ENCODE measurements around the gene PIKFYVE. TPM values are rescaled to one million over a fixed set of nuclear protein-coding genes. Genes with fewer than 3 reads are reported as not detected.
"Not testable (repeated sequence)": the region's sequence is repeated elsewhere in the genome, so short reads cannot be mapped to it uniquely, and the experiment has no call there.

The PIKFYVE gene
- total and polyA plus RNA-seq, 2 experiments from 2014 or later, result 7.3 to 24.3 TPM

- no peak overlapping the region for H3K27ac ChIP-seq
- no peaks in the 10 kb centered on the region for H3K9me3 ChIP-seq (ENCODE audit: low read depth)
- no peaks in the 10 kb centered on the region for H3K4me1 ChIP-seq (ENCODE audit: low read depth)
- no peak for DNase-seq (ENCODE audit: low read depth in 1 of 2, low spot score in 1 of 2)
- H3K36me3 ChIP-seq, result no peaks in the 10 kb centered on the region
- H3K27me3 ChIP-seq, result no peaks in the 10 kb centered on the region
- no peak overlapping the region for H3K4me3 ChIP-seq
- TF ChIP-seq, protein P1, sequence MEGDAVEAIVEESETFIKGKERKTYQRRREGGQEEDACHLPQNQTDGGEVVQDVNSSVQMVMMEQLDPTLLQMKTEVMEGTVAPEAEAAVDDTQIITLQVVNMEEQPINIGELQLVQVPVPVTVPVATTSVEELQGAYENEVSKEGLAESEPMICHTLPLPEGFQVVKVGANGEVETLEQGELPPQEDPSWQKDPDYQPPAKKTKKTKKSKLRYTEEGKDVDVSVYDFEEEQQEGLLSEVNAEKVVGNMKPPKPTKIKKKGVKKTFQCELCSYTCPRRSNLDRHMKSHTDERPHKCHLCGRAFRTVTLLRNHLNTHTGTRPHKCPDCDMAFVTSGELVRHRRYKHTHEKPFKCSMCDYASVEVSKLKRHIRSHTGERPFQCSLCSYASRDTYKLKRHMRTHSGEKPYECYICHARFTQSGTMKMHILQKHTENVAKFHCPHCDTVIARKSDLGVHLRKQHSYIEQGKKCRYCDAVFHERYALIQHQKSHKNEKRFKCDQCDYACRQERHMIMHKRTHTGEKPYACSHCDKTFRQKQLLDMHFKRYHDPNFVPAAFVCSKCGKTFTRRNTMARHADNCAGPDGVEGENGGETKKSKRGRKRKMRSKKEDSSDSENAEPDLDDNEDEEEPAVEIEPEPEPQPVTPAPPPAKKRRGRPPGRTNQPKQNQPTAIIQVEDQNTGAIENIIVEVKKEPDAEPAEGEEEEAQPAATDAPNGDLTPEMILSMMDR (IDR thresholded peaks at IDR 0.05; ENCODE audit: low read depth, low read length), result peak; percentile 25
Observed at GRCh38 chr2:208392300-208392699, 126.2 kb downstream of the PIKFYVE start.

- not testable (repeated sequence) for DNase-seq (ENCODE audit: low read depth in 1 of 2, low spot score in 1 of 2); H3K9me3 ChIP-seq (ENCODE audit: low read depth); H3K36me3 ChIP-seq; H3K4me3 ChIP-seq; H3K27ac ChIP-seq; H3K4me1 ChIP-seq (ENCODE audit: low read depth)
- H3K27me3 ChIP-seq, result peaks cover 15% of the 10 kb centered on the region
Observed at GRCh38 chr2:208396796-208397195, 130.7 kb downstream of the PIKFYVE start.

DNA sequence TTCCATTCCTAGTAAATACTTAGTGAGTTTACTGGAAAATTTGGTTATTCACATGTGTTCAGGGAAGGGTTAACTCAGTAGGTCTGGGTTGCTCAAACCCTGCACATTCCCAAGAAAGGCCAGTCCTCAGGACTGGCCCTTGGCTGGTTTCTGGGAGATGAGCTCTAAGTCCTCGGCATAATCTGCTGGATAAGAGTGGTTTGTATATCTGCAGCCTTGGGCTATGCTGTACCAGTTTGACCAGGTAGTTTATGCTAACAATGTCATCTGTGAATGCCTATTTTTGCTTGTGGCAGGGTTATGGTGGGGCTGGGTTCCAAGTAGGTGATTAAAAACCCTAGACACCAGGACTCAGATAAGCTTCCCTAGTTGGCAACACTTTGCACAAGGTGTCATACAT lies 133.1 kb downstream of the PIKFYVE start:
- TF ChIP-seq, protein P1 (IDR thresholded peaks at IDR 0.05; ENCODE audit: low read depth, low read length), result no peak
- Histone ChIP-seq H3K36me3 (no peaks in the 10 kb centered on the region), H3K27ac (no peak overlapping the region), H3K9me3 (ENCODE audit: low read depth) (no peaks in the 10 kb centered on the region), H3K27me3 (peaks cover 32% of the 10 kb centered on the region), H3K4me1 (ENCODE audit: low read depth) (no peaks in the 10 kb centered on the region), H3K4me3 (no peak overlapping the region)
- DNase-seq (ENCODE audit: low read depth in 1 of 2, low spot score in 1 of 2), result no peak

GRCh38 chr2:208406474-208407451 lies 140.7 kb downstream of the PIKFYVE start, which contains the start of gene PTH2R:
Gene PTH2R, plus strand, starts transcription at chr2:208406792. Its CDS starts 252 bp downstream, at chr2:208407044.
- TF ChIP-seq, protein P1 (IDR thresholded peaks at IDR 0.05; ENCODE audit: low read depth, low read length), result no peak
- no peak within 1 kb of the TSS for H3K27ac ChIP-seq
- peaks cover 71% of the 10 kb centered on the region for H3K27me3 ChIP-seq
- peak; percentile 3 to 66 for DNase-seq (ENCODE audit: low read depth in 1 of 2, low spot score in 1 of 2)
- no peaks in the 10 kb centered on the region for H3K9me3 ChIP-seq (ENCODE audit: low read depth)
- no peaks in the 10 kb centered on the region for H3K4me1 ChIP-seq (ENCODE audit: low read depth)
- no peaks in the 10 kb centered on the region for H3K36me3 ChIP-seq
- peak within 1 kb of the TSS; percentile 34 for H3K4me3 ChIP-seq

DNA sequence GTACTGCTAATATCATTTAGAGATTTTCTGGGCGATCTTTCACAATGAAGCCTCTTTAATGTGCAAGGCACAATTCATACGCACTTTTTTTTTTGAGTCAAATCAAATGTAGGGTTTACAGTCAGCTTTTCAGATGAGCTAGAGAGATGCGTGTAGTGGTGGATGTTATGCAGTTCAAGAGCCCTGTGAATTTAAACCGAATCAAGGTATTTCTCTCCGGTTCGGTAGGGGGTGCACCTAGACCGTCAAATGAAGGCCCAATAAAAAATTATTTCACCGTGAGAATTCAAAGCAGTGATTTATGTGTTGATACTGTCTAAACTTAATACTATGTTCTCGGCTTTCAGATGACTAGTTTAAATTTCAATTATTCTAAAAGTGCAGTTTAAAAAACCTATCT lies 141.6 kb downstream of the PIKFYVE start:
- Histone ChIP-seq H3K9me3 (ENCODE audit: low read depth) (no peaks in the 10 kb centered on the region), H3K4me3 (no peak overlapping the region), H3K4me1 (ENCODE audit: low read depth) (no peaks in the 10 kb centered on the region), H3K27ac (no peak overlapping the region), H3K27me3 (peaks cover 66% of the 10 kb centered on the region), H3K36me3 (no peaks in the 10 kb centered on the region)
- DNase-seq (ENCODE audit: low read depth in 1 of 2, low spot score in 1 of 2), result peak; percentile 20 to 30
- TF ChIP-seq, protein P1 (IDR thresholded peaks at IDR 0.05; ENCODE audit: low read depth, low read length), result peak; percentile 23

Other genes with a start within 250 kb of the PIKFYVE start
- gene PLEKHM3, start 240.7 kb upstream of the PIKFYVE start, total RNA-seq, result 7.7 and 8.0 TPM in 2 replicates
- gene PLEKHM3, start 240.7 kb upstream of the PIKFYVE start, polyA plus RNA-seq, result 5.5 and 6.7 TPM in 2 replicates
- gene CRYGD, start 141.7 kb upstream of the PIKFYVE start, total RNA-seq, result not detected in 2 replicates
- gene CRYGD, start 141.7 kb upstream of the PIKFYVE start, polyA plus RNA-seq, result not detected in 2 replicates
- gene CRYGC, start 136.4 kb upstream of the PIKFYVE start, total RNA-seq, result not detected in 2 replicates
- not detected in 2 replicates for gene CRYGC, start 136.4 kb upstream of the PIKFYVE start, polyA plus RNA-seq
- not detected in 2 replicates for gene CRYGB, start 120.1 kb upstream of the PIKFYVE start, total RNA-seq
- gene CRYGB, start 120.1 kb upstream of the PIKFYVE start, polyA plus RNA-seq, result not detected in 2 replicates
- not detected in 2 replicates for gene CRYGA, start 102.7 kb upstream of the PIKFYVE start, total RNA-seq
- not detected in 2 replicates for gene CRYGA, start 102.7 kb upstream of the PIKFYVE start, polyA plus RNA-seq
- gene C2orf80, start 76.2 kb upstream of the PIKFYVE start, total RNA-seq, result not detected in 2 replicates
- not detected in 2 replicates for gene C2orf80, start 76.2 kb upstream of the PIKFYVE start, polyA plus RNA-seq
- gene IDH1, start 11.2 kb upstream of the PIKFYVE start, total RNA-seq, result 85.4 and 138 TPM in 2 replicates
- 118 and 164 TPM in 2 replicates for gene IDH1, start 11.2 kb upstream of the PIKFYVE start, polyA plus RNA-seq
- 0.09 TPM in 1 of 2 replicates, not detected in the other for gene PTH2R, start 140.5 kb downstream of the PIKFYVE start, total RNA-seq
- gene PTH2R, start 140.5 kb downstream of the PIKFYVE start, polyA plus RNA-seq, result not detected in 2 replicates